NCI-H128 (cell line): ENCODE results near the gene AK1.
"Not testable (repeated sequence)": the region's sequence is repeated elsewhere in the genome, so short reads cannot be mapped to it uniquely, and the experiment has no call there.

ENCODE experiments used
- DNase-seq: peaks from one replicate; lab custom pipeline; 2025; ENCODE audit not compliant: unreplicated experiment; lab: John Stamatoyannopoulos, UW

Gene AK1

GRCh38 chr9:127884976-127885490 lies 7.6 kb upstream of the AK1 start:
- DNase-seq, result no peak

- no peak for DNase-seq
Observed at GRCh38 chr9:127884427-127884911, 7.0 kb upstream of the AK1 start.

- DNase-seq, result no peak
Observed at GRCh38 chr9:127883959-127884358, 6.5 kb upstream of the AK1 start.

- not testable (repeated sequence) for DNase-seq
Observed at GRCh38 chr9:127881715-127882114, 4.2 kb upstream of the AK1 start.

- DNase-seq, result no peak
Observed at GRCh38 chr9:127880143-127880542, 2.7 kb upstream of the AK1 start.

GRCh38 chr9:127878652-127879390 lies 1.3 kb upstream of the AK1 start:
- DNase-seq, result no peak

GRCh38 chr9:127878001-127878651 lies 651 bp upstream of the AK1 start:
- DNase-seq, result no peak

- DNase-seq, result no peak
Observed at GRCh38 chr9:127876764-127877562, 512 bp downstream of the AK1 start.

- DNase-seq, result no peak
Observed at GRCh38 chr9:127876026-127876763, 1.3 kb downstream of the AK1 start.

- no peak for DNase-seq
Observed at GRCh38 chr9:127875306-127875966, 2.0 kb downstream of the AK1 start.

- DNase-seq, result no peak
Observed at GRCh38 chr9:127874301-127875221, 2.9 kb downstream of the AK1 start.

GRCh38 chr9:127873886-127874285 lies 3.6 kb downstream of the AK1 start:
- no peak for DNase-seq

GRCh38 chr9:127873223-127873691 lies 4.2 kb downstream of the AK1 start:
- no peak for DNase-seq

- DNase-seq, result no peak
Observed at GRCh38 chr9:127872369-127873222, 4.9 kb downstream of the AK1 start.

GRCh38 chr9:127871531-127871930 lies 5.9 kb downstream of the AK1 start:
- DNase-seq, result no peak

- DNase-seq, result no peak
Observed at GRCh38 chr9:127870887-127871286, 6.6 kb downstream of the AK1 start.

GRCh38 chr9:127870153-127870491 lies 7.4 kb downstream of the AK1 start:
- DNase-seq, result not testable (repeated sequence)
